PC-3 (cell line): ENCODE results near the gene IL31RA.

Source experiments
- EZH2 ChIP-seq: fragments of 300-600 bp; sonication (generic); IDR thresholded peaks from one replicate; pipeline ENCODE4 v1.6.1; 2017; ENCODE audit warnings: antibody characterized with exemption, mild to moderate bottlenecking, low read length; ENCODE audit not compliant: unreplicated experiment
- EZH2phosphoT487 ChIP-seq: fragments of 300-600 bp; sonication (generic); IDR thresholded peaks from 2 replicates; pipeline ENCODE4 v1.6.1; 2018; ENCODE audit warnings: mild to moderate bottlenecking, antibody characterized with exemption, low read length, borderline replicate concordance
- TF ChIP-seq, protein P1 (sequence below): fragments of 300-600 bp; sonication (generic); conservative IDR thresholded peaks from 2 replicates; pipeline ENCODE4 v1.5.1; 2017; ENCODE audit warnings: antibody characterized with exemption, low read depth, mild to moderate bottlenecking, low read length

DNA sequence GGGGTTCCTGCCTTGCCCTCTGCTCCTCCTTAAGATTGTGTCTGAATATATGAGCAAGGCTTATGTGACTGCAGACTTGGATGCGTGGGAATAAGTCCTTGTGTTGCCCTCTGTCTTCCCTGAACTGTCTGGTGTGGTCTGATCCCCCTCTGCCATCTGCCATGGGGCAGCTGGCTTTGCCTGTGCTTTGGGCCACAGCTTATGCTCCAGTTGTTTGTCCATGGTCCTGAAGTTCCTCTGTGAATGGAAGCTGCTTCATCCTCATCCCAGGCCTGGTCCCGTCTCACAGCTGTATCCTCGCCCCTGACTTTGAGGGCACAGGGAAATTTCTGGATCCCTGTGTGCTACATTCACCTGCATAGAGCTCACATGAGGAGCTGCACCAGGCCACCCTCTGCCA, 14.7 kb downstream of the IL31RA start:
- TF ChIP-seq, protein P1, sequence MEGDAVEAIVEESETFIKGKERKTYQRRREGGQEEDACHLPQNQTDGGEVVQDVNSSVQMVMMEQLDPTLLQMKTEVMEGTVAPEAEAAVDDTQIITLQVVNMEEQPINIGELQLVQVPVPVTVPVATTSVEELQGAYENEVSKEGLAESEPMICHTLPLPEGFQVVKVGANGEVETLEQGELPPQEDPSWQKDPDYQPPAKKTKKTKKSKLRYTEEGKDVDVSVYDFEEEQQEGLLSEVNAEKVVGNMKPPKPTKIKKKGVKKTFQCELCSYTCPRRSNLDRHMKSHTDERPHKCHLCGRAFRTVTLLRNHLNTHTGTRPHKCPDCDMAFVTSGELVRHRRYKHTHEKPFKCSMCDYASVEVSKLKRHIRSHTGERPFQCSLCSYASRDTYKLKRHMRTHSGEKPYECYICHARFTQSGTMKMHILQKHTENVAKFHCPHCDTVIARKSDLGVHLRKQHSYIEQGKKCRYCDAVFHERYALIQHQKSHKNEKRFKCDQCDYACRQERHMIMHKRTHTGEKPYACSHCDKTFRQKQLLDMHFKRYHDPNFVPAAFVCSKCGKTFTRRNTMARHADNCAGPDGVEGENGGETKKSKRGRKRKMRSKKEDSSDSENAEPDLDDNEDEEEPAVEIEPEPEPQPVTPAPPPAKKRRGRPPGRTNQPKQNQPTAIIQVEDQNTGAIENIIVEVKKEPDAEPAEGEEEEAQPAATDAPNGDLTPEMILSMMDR: no peak
- TF ChIP-seq EZH2phosphoT487 (no peak), EZH2 (no peak)
